SHP77 (cell line): ENCODE measurements around the gene TKTL1.

Experiments used
- DNase-seq, 2 experiments: peaks; one replicate each; lab custom pipeline; 2025; lab: John Stamatoyannopoulos, UW

The TKTL1 gene

GRCh38 chrX:154378059-154378798 lies 82.6 kb downstream of the TKTL1 start:
- no peak for DNase-seq

- DNase-seq = peak; percentile 96
These were observed 83.4 kb downstream of the TKTL1 start, which contains the start of gene EMD for GRCh38 chrX:154378799-154379568. Gene EMD, plus strand, starts transcription at chrX:154379295. Its CDS starts 190 bp downstream, at chrX:154379485.

GRCh38 chrX:154379569-154379951 lies 84.0 kb downstream of the TKTL1 start:
- no peak for DNase-seq
